ENCODE data around the gene CNIH2.

CNIH2 gene

DNA sequence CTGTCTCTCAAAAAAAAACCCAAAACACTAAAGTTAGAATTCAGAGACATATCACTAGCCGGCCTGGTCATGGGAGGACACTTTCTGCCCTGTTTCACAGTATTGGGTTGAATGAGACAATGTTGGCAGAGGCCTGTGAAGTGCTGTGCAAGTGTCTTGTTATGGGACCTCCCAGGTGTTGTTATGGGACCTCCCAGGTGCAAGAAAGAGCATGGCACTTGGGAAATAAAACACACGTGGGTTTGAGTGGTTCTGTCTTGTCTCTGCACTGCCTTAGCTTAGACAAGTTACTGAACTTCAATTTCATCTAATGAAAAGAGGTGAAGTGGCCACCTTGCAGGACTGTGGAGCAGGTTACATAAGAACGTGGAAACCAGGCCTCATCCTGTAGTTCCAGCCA, 38.5 kb upstream of the CNIH2 start:
- Histone ChIP-seq H3K9me3 (no peaks in the 10 kb centered on the region), H3K4me1 (ENCODE audit: control insufficient read depth in 1 of 2, insufficient read depth in 1 of 2, low read depth in 1 of 2, low read length in 1 of 2) (no peaks in the 10 kb centered on the region), H3K27me3 (no peaks in the 10 kb centered on the region), H3K36me3 (peaks cover 100% of the 10 kb centered on the region), H3K27ac (no peak overlapping the region), H3K4me3 (ENCODE audit: low read depth in 1 of 2, low read length in 1 of 2) (no peak overlapping the region)
- TF ChIP-seq, protein P1, sequence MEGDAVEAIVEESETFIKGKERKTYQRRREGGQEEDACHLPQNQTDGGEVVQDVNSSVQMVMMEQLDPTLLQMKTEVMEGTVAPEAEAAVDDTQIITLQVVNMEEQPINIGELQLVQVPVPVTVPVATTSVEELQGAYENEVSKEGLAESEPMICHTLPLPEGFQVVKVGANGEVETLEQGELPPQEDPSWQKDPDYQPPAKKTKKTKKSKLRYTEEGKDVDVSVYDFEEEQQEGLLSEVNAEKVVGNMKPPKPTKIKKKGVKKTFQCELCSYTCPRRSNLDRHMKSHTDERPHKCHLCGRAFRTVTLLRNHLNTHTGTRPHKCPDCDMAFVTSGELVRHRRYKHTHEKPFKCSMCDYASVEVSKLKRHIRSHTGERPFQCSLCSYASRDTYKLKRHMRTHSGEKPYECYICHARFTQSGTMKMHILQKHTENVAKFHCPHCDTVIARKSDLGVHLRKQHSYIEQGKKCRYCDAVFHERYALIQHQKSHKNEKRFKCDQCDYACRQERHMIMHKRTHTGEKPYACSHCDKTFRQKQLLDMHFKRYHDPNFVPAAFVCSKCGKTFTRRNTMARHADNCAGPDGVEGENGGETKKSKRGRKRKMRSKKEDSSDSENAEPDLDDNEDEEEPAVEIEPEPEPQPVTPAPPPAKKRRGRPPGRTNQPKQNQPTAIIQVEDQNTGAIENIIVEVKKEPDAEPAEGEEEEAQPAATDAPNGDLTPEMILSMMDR (IDR thresholded peaks at IDR 0.05) = no peak

DNA sequence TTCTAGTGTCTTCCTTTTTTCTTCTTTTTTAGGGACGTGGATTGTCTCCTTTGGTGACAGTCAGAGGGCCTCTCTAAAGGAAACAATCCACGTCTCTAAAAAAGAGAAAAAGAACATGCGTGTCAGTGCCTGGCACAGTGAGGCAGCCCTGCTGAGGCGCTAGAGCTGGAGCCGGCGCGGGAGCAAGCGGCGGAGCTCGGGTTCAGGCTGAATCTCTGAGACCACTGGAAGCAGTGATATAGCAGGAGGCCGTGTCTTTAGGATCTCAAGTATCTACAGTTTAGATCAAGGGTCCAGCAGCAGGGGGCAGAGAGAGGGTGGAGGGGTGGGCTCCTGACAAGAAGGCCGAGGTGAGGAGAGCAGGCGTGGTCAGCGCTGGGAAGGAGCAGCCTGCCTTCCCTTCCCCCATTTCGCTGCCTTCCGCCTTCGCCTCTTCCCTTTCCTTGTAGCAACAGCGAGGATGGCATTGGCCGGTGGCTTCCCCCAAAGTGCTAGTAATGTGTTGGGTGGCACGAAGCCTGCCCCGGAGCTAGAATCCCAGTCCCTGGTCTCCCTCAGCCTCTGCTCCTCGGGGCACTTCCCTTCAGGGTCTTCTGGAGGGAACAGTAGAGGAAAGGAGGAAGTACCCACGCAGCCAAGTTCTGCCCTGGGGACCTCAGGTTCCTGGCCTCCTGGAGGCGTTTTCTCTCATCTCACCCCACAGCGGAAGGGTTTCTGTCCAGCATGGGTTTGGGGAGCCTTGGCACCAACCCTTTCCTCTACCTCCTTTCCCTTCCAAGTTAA, 37.8 kb upstream of the CNIH2 start:
- Histone ChIP-seq H3K36me3 (peaks cover 100% of the 10 kb centered on the region), H3K27me3 (no peaks in the 10 kb centered on the region)

DNA sequence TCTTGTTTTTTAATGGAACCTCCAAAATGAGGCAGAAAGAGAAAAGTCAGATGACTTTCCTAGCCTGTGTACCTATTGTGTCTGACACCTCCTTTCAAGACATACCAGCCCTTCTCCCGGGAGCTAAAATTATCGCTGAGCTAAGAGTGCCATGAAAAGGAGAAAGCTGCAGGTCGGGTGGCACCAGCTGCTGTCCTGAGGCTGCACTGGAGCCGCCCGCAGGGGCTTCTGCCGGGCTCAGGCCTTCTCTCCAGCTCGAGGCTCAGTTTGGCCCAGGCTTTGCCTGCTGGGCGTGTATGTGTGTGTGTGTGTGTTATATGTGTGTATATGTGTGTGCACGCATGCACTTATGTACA, 37.2 kb upstream of the CNIH2 start:
- peaks cover 99% of the 10 kb centered on the region for H3K36me3 ChIP-seq
- H3K27me3 ChIP-seq = no peaks in the 10 kb centered on the region
- TF ChIP-seq, protein P1 (IDR thresholded peaks at IDR 0.05) = no peak
- no peaks in the 10 kb centered on the region for H3K4me1 ChIP-seq (ENCODE audit: control insufficient read depth in 1 of 2, insufficient read depth in 1 of 2, low read depth in 1 of 2, low read length in 1 of 2)
- no peak overlapping the region for H3K27ac ChIP-seq
- no peaks in the 10 kb centered on the region for H3K9me3 ChIP-seq
- H3K4me3 ChIP-seq (ENCODE audit: low read depth in 1 of 2, low read length in 1 of 2) = no peak overlapping the region

More for the DNA sequence above, 37.8 kb upstream of the CNIH2 start:
- Histone ChIP-seq H3K4me1 (ENCODE audit: control insufficient read depth in 1 of 2, insufficient read depth in 1 of 2, low read depth in 1 of 2, low read length in 1 of 2) (no peaks in the 10 kb centered on the region), H3K4me3 (ENCODE audit: low read depth in 1 of 2, low read length in 1 of 2) (no peak overlapping the region), H3K9me3 (no peaks in the 10 kb centered on the region), H3K27ac (no peak overlapping the region)
- TF ChIP-seq, protein P1 (IDR thresholded peaks at IDR 0.05) = no peak

DNA sequence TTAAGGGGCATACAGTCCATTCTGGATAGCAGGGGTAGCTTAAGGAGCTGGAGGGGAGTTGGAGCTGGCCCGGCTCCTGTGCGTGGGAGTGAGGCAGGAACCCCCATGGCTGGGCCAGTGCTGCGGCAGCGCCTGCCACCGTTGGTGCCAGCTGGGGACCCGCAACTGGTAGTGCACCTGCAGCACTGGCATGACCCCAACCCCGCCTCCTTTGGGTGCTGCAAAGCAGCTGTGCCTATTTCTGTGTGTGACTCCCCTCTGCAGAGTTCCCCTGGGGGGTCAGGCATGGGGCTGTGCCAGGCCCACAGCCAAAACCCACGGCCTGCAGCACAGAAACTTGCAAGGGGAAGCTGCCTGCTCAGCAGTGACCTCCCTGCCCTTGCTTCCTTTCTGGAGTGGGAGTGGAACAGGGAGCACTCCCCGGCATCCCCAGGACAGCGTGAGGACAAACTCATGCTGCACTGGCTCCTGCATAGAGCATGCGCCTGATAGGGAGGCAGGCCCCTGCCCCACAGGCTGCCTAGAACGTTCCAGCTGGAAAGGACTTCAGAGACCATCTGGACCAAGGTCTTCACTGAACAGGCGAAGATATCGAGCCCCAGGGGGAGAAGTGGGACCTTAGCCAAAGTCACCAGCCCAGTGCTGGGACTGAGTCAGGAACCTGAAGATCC, 35.7 kb upstream of the CNIH2 start:
- TF ChIP-seq, protein P1 (IDR thresholded peaks at IDR 0.05) = no peak
- H3K4me1 ChIP-seq (ENCODE audit: control insufficient read depth in 1 of 2, insufficient read depth in 1 of 2, low read depth in 1 of 2, low read length in 1 of 2) = no peaks in the 10 kb centered on the region
- no peak overlapping the region for H3K4me3 ChIP-seq (ENCODE audit: low read depth in 1 of 2, low read length in 1 of 2)
- H3K9me3 ChIP-seq = no peaks in the 10 kb centered on the region
- H3K27me3 ChIP-seq = no peaks in the 10 kb centered on the region
- H3K36me3 ChIP-seq = peaks cover 97% of the 10 kb centered on the region
- H3K27ac ChIP-seq = no peak overlapping the region

DNA sequence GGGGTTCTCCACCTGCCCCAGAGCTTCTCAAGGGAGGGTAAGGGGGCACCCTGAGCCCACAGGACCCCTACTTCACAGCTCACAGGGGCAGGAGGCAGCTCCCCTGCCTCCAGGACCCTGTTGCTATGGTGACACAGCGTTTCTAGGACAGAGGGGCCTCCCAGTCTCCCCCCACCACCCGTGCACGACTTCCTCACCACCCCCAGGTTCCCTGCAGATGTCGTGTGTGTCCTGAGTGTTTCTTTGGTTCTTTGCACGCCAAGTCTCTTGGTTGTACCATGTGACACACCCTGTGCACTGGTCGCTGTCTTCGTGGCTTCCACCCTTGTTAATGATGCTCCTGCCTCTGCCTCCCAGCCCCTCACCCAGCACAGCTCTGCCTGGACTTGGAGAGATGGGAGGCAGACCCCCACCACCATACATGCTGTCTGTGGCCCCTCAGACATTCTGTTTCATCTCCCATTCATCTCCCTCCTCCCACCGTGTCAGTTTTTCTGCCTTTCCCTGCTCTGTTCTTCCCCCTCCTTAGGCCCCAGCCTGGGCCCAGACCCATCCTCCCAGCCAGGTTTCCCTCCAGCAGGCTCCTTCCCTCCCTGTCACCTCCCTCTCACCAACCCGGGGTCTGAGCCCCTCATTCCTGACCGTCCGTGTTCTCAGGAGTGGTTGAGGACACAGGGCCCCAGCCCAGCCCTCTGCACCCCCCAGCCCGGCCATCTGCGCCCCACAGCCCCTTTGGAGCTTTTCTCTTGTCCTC, 34.0 kb upstream of the CNIH2 start:
- TF ChIP-seq, protein P1 (IDR thresholded peaks at IDR 0.05) = no peak
- H3K27ac ChIP-seq = no peak overlapping the region
- H3K36me3 ChIP-seq = peaks cover 93% of the 10 kb centered on the region

More for the DNA sequence above, 34.0 kb upstream of the CNIH2 start:
- Histone ChIP-seq H3K27me3 (no peaks in the 10 kb centered on the region), H3K4me1 (ENCODE audit: control insufficient read depth in 1 of 2, insufficient read depth in 1 of 2, low read depth in 1 of 2, low read length in 1 of 2) (no peaks in the 10 kb centered on the region), H3K4me3 (ENCODE audit: low read depth in 1 of 2, low read length in 1 of 2) (no peak overlapping the region), H3K9me3 (no peaks in the 10 kb centered on the region)
